Testis (tissue), 2 donors: ENCODE results near the gene MYO1E.

Experiments used
- POLR2A ChIP-seq: fragments of 450-650 bp; IDR thresholded peaks from one replicate; pipeline ENCODE4 v1.6.1; 2017; ENCODE audit warnings: antibody characterized with exemption, mild to moderate bottlenecking, moderate library complexity
- TF ChIP-seq, protein P1 (sequence below), 3 experiments: fragments of 450-650 bp in 2 of 3; fragments of 200-600 bp in 1 of 3; sonication (generic) in 1 of 3; IDR thresholded peaks; one replicate each; pipeline ENCODE4 v1.5.1; 2016 to 2019; ENCODE audit warnings: antibody characterized with exemption in 3 of 3, mild to moderate bottlenecking in 2 of 3, moderate library complexity in 1 of 3

DNA sequence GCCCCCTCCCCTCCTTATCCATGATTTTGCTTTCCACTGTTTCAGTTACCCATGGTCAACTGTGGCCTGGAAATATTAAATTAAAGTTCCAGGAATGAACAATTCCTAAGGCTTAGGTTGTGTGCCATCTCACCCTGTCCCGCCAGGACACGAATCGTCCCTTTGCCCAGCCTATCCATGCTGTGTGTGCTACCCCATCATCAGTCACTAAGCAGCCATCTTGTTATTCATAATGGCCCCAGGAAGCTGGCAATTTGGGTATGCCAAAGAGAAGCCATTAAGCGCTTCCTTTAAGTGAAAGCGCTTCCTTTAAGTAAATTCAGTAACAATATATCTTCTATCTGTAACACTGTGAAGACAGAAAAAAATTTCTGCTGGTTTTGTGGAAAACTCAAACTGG, 215.3 kb downstream of the MYO1E start:
- TF ChIP-seq, protein P1, sequence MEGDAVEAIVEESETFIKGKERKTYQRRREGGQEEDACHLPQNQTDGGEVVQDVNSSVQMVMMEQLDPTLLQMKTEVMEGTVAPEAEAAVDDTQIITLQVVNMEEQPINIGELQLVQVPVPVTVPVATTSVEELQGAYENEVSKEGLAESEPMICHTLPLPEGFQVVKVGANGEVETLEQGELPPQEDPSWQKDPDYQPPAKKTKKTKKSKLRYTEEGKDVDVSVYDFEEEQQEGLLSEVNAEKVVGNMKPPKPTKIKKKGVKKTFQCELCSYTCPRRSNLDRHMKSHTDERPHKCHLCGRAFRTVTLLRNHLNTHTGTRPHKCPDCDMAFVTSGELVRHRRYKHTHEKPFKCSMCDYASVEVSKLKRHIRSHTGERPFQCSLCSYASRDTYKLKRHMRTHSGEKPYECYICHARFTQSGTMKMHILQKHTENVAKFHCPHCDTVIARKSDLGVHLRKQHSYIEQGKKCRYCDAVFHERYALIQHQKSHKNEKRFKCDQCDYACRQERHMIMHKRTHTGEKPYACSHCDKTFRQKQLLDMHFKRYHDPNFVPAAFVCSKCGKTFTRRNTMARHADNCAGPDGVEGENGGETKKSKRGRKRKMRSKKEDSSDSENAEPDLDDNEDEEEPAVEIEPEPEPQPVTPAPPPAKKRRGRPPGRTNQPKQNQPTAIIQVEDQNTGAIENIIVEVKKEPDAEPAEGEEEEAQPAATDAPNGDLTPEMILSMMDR (IDR thresholded peaks at IDR 0.05) = no peak
- TF ChIP-seq POLR2A = no peak
